CD14-positive monocyte (primary cell): Measurements from ENCODE around the gene SLC6A12. TPM values are rescaled to one million over a fixed set of nuclear protein-coding genes. Genes with fewer than 3 reads are reported as not detected.

ENCODE experiments used
- DNase-seq, 3 donors: peaks; one replicate each; pipeline ENCODE4 v3.0.0-alpha.2; 2011 to 2022
- H2AFZ ChIP-seq: 2 replicates; pipeline ENCODE4 v1.6.0; 2012; ENCODE audit warnings: mild to moderate bottlenecking, low read depth, low read length, inconsistent platforms; ENCODE audit not compliant: insufficient read depth, poor library complexity, severe bottlenecking
- H3K27ac ChIP-seq, 2 donors: 1 replicate in 1 of 2; 2 replicates in 1 of 2; pipeline ENCODE4 v1.5.1; 2012 to 2013; ENCODE audit warnings: low read length in 2 of 2, control low read depth in 1 of 2, inconsistent platforms in 1 of 2, low read depth in 1 of 2, mild to moderate bottlenecking in 1 of 2
- H3K27me3 ChIP-seq, 2 donors: one replicate each; pipeline versions ENCODE4 v1.6.0 to v1.6.1; 2011 to 2013; ENCODE audit warnings: low read length in 2 of 2; ENCODE audit not compliant: control insufficient read depth in 2 of 2, insufficient read depth in 2 of 2
- H3K36me3 ChIP-seq, 2 donors: replicated peaks in 1 of 2; 1 replicate in 1 of 2; 2 replicates in 1 of 2; pipeline versions ENCODE4 v1.5.1 to v1.6.1; 2012 to 2013; ENCODE audit warnings: low read length in 2 of 2, control low read depth in 1 of 2, inconsistent platforms in 1 of 2, mild to moderate bottlenecking in 1 of 2; ENCODE audit not compliant: insufficient read depth in 2 of 2, control insufficient read depth in 1 of 2
- H3K4me1 ChIP-seq, 2 donors: 1 replicate in 1 of 2; 2 replicates in 1 of 2; pipeline versions ENCODE4 v1.5.1 to v1.6.1; 2012 to 2013; ENCODE audit warnings: low read length in 2 of 2, control low read depth in 1 of 2, inconsistent platforms in 1 of 2, mild to moderate bottlenecking in 1 of 2, moderate library complexity in 1 of 2; ENCODE audit not compliant: insufficient read depth in 2 of 2, control insufficient read depth in 1 of 2
- H3K4me2 ChIP-seq: replicated peaks from 2 replicates; pipeline ENCODE3; 2012; ENCODE audit warnings: low read length, moderate library complexity, mild to moderate bottlenecking; ENCODE audit not compliant: poor library complexity, severe bottlenecking; ENCODE audit errors: extremely low read depth
- H3K4me3 ChIP-seq, 3 experiments: fragments of 200-600 bp in 1 of 3; sonication (generic) in 1 of 3; replicated peaks in 1 of 3; 1 replicate in 2 of 3; 2 replicates in 1 of 3; pipeline ENCODE4 v1.5.1; 2011 to 2013; ENCODE audit warnings: low read length in 3 of 3, mild to moderate bottlenecking in 3 of 3, control low read depth in 2 of 3, low read depth in 2 of 3, inconsistent platforms in 1 of 3, moderate library complexity in 1 of 3
- H3K79me2 ChIP-seq: 2 replicates; pipeline ENCODE4 v1.6.0; 2012; ENCODE audit warnings: mild to moderate bottlenecking, control low read depth, inconsistent platforms, low read length, moderate library complexity; ENCODE audit not compliant: insufficient read depth
- H3K9ac ChIP-seq: 2 replicates; pipeline ENCODE4 v1.6.0; 2017; ENCODE audit warnings: low read length, mild to moderate bottlenecking; ENCODE audit not compliant: insufficient read depth, poor library complexity, severe bottlenecking
- H3K9me3 ChIP-seq, 2 donors: replicated peaks in 1 of 2; 1 replicate in 1 of 2; 2 replicates in 1 of 2; pipeline versions ENCODE4 v1.5.1 to v1.6.1; 2012 to 2013; ENCODE audit warnings: low read length in 2 of 2, control low read depth in 1 of 2; ENCODE audit not compliant: control insufficient read depth in 1 of 2, insufficient read depth in 1 of 2
- H4K20me1 ChIP-seq: 2 replicates; pipeline ENCODE4 v1.6.0; 2012; ENCODE audit warnings: mild to moderate bottlenecking, low read length, control low read depth, moderate library complexity; ENCODE audit not compliant: insufficient read depth
- H3K27ac Mint-ChIP-seq, 7 donors: one replicate each; pipeline ENCODE4 v1.8.0; 2020; ENCODE audit warnings: mild to moderate bottlenecking in 7 of 7, mixed read lengths in 7 of 7, moderate library complexity in 6 of 7, inconsistent platforms in 2 of 7
- H3K27me3 Mint-ChIP-seq, 3 donors: one replicate each; pipeline ENCODE4 v1.8.0; 2021 to 2022; ENCODE audit warnings: low read depth in 3 of 3, mild to moderate bottlenecking in 3 of 3, mixed read lengths in 3 of 3, moderate library complexity in 3 of 3, inconsistent platforms in 1 of 3
- H3K36me3 Mint-ChIP-seq, 2 donors: one replicate each; pipeline ENCODE4 v1.8.0; 2020; ENCODE audit warnings: mixed read lengths in 2 of 2, inconsistent platforms in 1 of 2, mild to moderate bottlenecking in 1 of 2
- H3K4me1 Mint-ChIP-seq: one replicate; pipeline ENCODE4 v1.8.0; 2020; ENCODE audit warnings: mild to moderate bottlenecking, mixed read lengths
- H3K4me3 Mint-ChIP-seq, 2 donors: one replicate each; pipeline ENCODE4 v1.8.0; 2020; ENCODE audit warnings: mild to moderate bottlenecking in 2 of 2, mixed read lengths in 2 of 2, moderate library complexity in 1 of 2
- H3K9me3 Mint-ChIP-seq, 7 donors: one replicate each; pipeline ENCODE4 v1.8.0; 2020 to 2022; ENCODE audit warnings: mixed read lengths in 7 of 7, mild to moderate bottlenecking in 6 of 7, moderate library complexity in 6 of 7, inconsistent platforms in 2 of 7
- CTCF ChIP-seq: fragments of 200-600 bp; IDR thresholded peaks from one replicate; pipeline ENCODE4 v1.8.0; 2022; ENCODE audit warnings: antibody characterized with exemption, mild to moderate bottlenecking
- WGBS: methylation state at CpG from one replicate; pipeline ENCODE4 v1.1.5; 2013; ENCODE audit warnings: missing lambda C conversion rate; ENCODE audit not compliant: insufficient coverage; 5-methylcytosine and 5-hydroxymethylcytosine counted together
- intact Hi-C, 2 donors: fragments of 100-400 bp; cut with micrococcal nuclease; formaldehyde crosslinking; loops; one replicate each; pipeline versions ENCODE4 v1.15.0 to v1.15.1; 2023
- polyA plus RNA-seq, 3 donors: library from polyadenylated mRNA; depleted of rRNA in 1 of 3; unstranded in 2 of 3; stranded (reverse) in 1 of 3; fragments of 300-500 nt in 2 of 3; fragments of >200 nt in 1 of 3; fragmentation: Illumina TruSeq in 2 of 3; gene quantifications; 1 replicate in 2 of 3; 2 replicates in 1 of 3; pipeline ENCODE4 v1.2.3, GENCODE V29; 2012 to 2021

SLC6A12 gene
- polyA plus RNA-seq, 3 donors: 5.7 to 8.3 (median 8.0) TPM

DNA sequence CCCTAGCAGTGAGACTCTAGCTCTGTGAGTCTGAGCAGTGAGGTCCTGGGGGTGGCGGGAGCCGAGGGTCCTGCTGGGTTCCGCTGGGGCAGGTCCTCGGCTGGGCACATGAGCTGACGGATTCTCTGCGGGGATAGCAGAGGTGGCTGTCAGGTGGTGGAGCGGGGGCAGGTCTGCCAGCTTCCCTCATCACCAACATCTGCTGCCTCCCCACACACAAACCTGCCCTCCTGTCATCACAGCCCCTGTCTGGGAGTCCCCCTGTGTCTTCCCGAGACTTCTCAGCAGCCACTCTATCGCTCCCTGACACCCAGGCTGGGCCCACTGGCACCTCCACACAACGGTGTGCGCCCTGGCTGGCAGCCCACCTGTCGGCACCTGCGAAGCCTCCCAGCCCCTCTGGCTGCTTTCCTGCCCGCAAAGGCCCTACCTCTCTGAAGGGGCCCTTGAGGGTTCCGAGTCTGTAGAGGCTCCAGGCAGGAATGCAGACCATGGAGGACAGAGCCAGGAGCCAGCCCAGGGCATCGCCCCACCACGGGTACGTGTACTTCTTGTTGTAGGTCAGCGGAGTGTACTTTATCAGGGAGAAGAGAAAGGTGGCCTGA lies 7.1 kb upstream of the SLC6A12 start:
- intact Hi-C loops: no loop called here
- Histone ChIP-seq H2AFZ (no peak overlapping the region), H3K9me3 (no peaks in the 10 kb centered on the region), H3K36me3 (no peaks in the 10 kb centered on the region), H3K4me1 (peaks cover 4 to 7% of the 10 kb centered on the region in 2 donors), H3K4me3 (no peak overlapping the region), H4K20me1 (no peaks in the 10 kb centered on the region), H3K79me2 (no peaks in the 10 kb centered on the region), H3K4me2 (no peak overlapping the region), H3K27me3 (no peaks in the 10 kb centered on the region), H3K27ac (no peak overlapping the region), H3K9ac (no peak overlapping the region)
- no peak for TF ChIP-seq CTCF
- no peak overlapping the region for H3K4me3 Mint-ChIP-seq
- H3K9me3 Mint-ChIP-seq: no peaks in the 10 kb centered on the region
- no peaks in the 10 kb centered on the region for H3K4me1 Mint-ChIP-seq
- no peaks in the 10 kb centered on the region for H3K36me3 Mint-ChIP-seq
- H3K27me3 Mint-ChIP-seq: peaks cover 2 to 7% (median 6%) of the 10 kb centered on the region in 3 donors
- no peak overlapping the region for H3K27ac Mint-ChIP-seq
- no peak for DNase-seq
- 97% methylated on average over 13 of the region's 19 CpGs for WGBS

GRCh38 chr12:220491-220890 lies 6.5 kb upstream of the SLC6A12 start:
- H3K4me3 Mint-ChIP-seq: no peak overlapping the region

More at GRCh38 chr12:220491-220890, 6.5 kb upstream of the SLC6A12 start:
- Histone ChIP-seq H3K36me3 (no peaks in the 10 kb centered on the region), H3K9ac (no peak overlapping the region), H4K20me1 (no peaks in the 10 kb centered on the region), H3K79me2 (no peaks in the 10 kb centered on the region), H3K9me3 (no peaks in the 10 kb centered on the region), H3K27me3 (no peaks in the 10 kb centered on the region), H3K4me2 (no peak overlapping the region), H2AFZ (no peak overlapping the region), H3K4me3 (no peak overlapping the region), H3K27ac (no peak overlapping the region), H3K4me1 (peaks cover 4 to 8% of the 10 kb centered on the region in 2 donors)
- TF ChIP-seq CTCF: no peak
- Mint-ChIP-seq H3K36me3 (no peaks in the 10 kb centered on the region), H3K9me3 (no peaks in the 10 kb centered on the region), H3K4me1 (peaks cover 3% of the 10 kb centered on the region), H3K27ac (no peak overlapping the region), H3K27me3 (peaks cover 2 to 7% (median 6%) of the 10 kb centered on the region in 3 donors)
- 70% methylated on average over 2 of the region's 6 CpGs for WGBS
- intact Hi-C loops: no loop called here
- no peak for DNase-seq
